Transverse colon (tissue), 4 donors: ENCODE measurements around the gene JAZF1. TPM values are rescaled to one million over a fixed set of nuclear protein-coding genes. Genes with fewer than 3 reads are reported as not detected.

Experiments used
- DNase-seq: peaks from one replicate; pipeline ENCODE4 v3.0.0-alpha.2; 2019
- H3K27ac ChIP-seq, 4 donors: fragments of 200-600 bp; sonication (generic); 2 replicates each; pipeline ENCODE4 v1.5.1; 2016 to 2018; ENCODE audit warnings: inconsistent platforms in 4 of 4
- H3K27me3 ChIP-seq: fragments of 200-600 bp; sonication (generic); 2 replicates; pipeline ENCODE4 v1.5.1; 2017; ENCODE audit warnings: inconsistent platforms
- H3K36me3 ChIP-seq, 4 donors: fragments of 200-600 bp; sonication (generic); 2 replicates each; pipeline ENCODE4 v1.5.1; 2017 to 2019; ENCODE audit warnings: inconsistent platforms in 4 of 4
- H3K4me1 ChIP-seq, 4 donors: fragments of 200-600 bp; sonication (generic); 2 replicates each; pipeline ENCODE4 v1.5.1; 2017 to 2020; ENCODE audit warnings: inconsistent platforms in 4 of 4
- H3K4me3 ChIP-seq, 4 donors: fragments of 200-600 bp; sonication (generic); 1 replicate in 1 of 4; 2 replicates in 3 of 4; pipeline versions ENCODE4 v1.5.1 to v1.6.1; 2017 to 2019; ENCODE audit warnings: inconsistent platforms in 4 of 4
- H3K9me3 ChIP-seq, 2 donors: fragments of 200-600 bp; sonication (generic); 2 replicates each; pipeline ENCODE4 v1.5.1; 2017 to 2019; ENCODE audit warnings: inconsistent platforms in 2 of 2
- CTCF ChIP-seq, 5 experiments: fragments of 200-600 bp in 3 of 5; fragments of 450-650 bp in 2 of 5; sonication (generic) in 3 of 5; IDR thresholded peaks; 1 replicate in 2 of 5; 2 replicates in 3 of 5; pipeline ENCODE4 v1.5.1; 2016 to 2017; ENCODE audit warnings: antibody characterized with exemption in 5 of 5, inconsistent platforms in 3 of 5, mild to moderate bottlenecking in 2 of 5, moderate library complexity in 1 of 5
- EP300 ChIP-seq: sonication (generic); formaldehyde crosslinking; IDR thresholded peaks from one replicate; pipeline ENCODE4 v1.6.1; 2017; ENCODE audit warnings: antibody characterized with exemption, low read depth
- POLR2A ChIP-seq: fragments of 450-650 bp; IDR thresholded peaks from one replicate; pipeline ENCODE4 v1.6.1; 2016; ENCODE audit warnings: antibody characterized with exemption, mild to moderate bottlenecking, moderate library complexity
- POLR2AphosphoS5 ChIP-seq, 3 donors: sonication (generic); formaldehyde crosslinking; IDR thresholded peaks; one replicate each; pipeline ENCODE4 v1.6.1; 2016; ENCODE audit warnings: antibody characterized with exemption in 3 of 3
- WGBS, 2 donors: methylation state at CpG; one replicate each; pipeline ENCODE4 v1.1.5; 2018; ENCODE audit warnings: low coverage in 1 of 2; 5-methylcytosine and 5-hydroxymethylcytosine counted together
- in situ Hi-C, 4 donors: fragments of 200-750 bp; cut with MboI; loops; one replicate each; pipeline versions ENCODE4 v1.15.0 to v1.15.1; 2017; ENCODE audit warnings: low sequenced_read_pairs in 3 of 4, low pct_ligation_motif_present in 1 of 4, low pct_unique_long_range_greater_than_20kb in 1 of 4
- intact Hi-C: fragments of 100-400 bp; cut with DNase I; formaldehyde crosslinking; loops from one replicate; pipeline ENCODE4 v1.15.1; 2023; ENCODE audit warnings: low total_unique reads
- total RNA-seq, 4 donors: library from RNA; depleted of rRNA; stranded (reverse); fragments of >200 nt; gene quantifications; one replicate each; pipeline ENCODE4 v1.1.0, GENCODE V29; 2016

The JAZF1 gene
- total RNA-seq, 4 donors from 2014 or later = 11.0 to 12.2 (median 11.5) TPM

- H3K4me3 ChIP-seq = no peak overlapping the region
- in situ Hi-C loops = no loop called here
- H3K27ac ChIP-seq = no peak overlapping the region
- no peaks in the 10 kb centered on the region for H3K36me3 ChIP-seq
- intact Hi-C loops = loop anchor here (5.0 kb wide), 1 partner anchor 69 kb away; no protein-coding TSS in a partner anchor
- peaks cover 0 to 11% (median 0%) of the 10 kb centered on the region in 4 donors for H3K4me1 ChIP-seq
- no peaks in the 10 kb centered on the region for H3K27me3 ChIP-seq
- DNase-seq = no peak
- H3K9me3 ChIP-seq = no peaks in the 10 kb centered on the region
- 50 to 54% methylated on average over 1 of the region's 1 CpG for WGBS, 2 donors
- no peak for TF ChIP-seq POLR2A
- TF ChIP-seq CTCF (IDR thresholded peaks at IDR 0.05) = no peak
- TF ChIP-seq EP300 = no peak
- no peak for TF ChIP-seq POLR2AphosphoS5 (IDR thresholded peaks at IDR 0.05)
Observed at GRCh38 chr7:28091190-28091589, 89.4 kb downstream of the JAZF1 start.

DNA sequence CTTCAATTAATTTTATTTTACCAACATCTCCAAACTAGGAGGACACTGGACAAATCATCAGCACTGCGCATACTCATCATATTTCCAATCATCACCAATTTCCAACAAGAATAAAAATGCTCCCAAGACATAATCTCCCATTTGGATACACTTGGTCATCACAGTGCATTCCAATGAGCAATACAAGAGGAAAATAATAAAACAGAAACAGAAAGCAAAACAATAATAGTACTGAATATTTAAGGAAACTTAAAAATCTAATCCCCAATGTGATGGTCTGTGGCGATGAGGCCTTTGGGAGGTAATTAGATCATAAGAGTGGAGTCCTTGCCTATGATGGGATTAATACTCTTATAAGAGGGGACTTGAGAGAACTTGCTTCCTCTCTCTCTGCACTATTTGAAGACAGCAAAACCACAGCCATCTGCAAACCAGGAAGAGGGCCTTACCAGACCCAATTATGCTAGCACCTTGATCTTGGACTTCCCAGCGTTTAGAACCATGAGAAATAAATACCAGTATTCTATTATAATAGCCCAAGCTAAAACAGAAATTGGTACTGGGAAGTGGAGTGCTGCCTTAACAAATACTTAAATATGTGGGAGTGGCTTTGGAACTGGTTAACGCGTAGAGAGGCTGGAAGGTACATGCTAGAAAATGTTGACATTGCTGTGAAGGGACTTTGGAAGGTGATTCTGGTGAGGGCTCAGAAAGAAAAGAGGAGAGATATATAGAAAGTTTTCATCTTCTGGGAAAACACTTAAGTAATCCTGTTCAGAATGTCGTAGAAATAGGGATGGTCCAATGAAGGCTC lies 91.5 kb downstream of the JAZF1 start:
- TF ChIP-seq CTCF (IDR thresholded peaks at IDR 0.05) (no peak), POLR2A (no peak), EP300 (no peak), POLR2AphosphoS5 (IDR thresholded peaks at IDR 0.05) (no peak)
- Histone ChIP-seq H3K9me3 (no peaks in the 10 kb centered on the region), H3K4me3 (no peak overlapping the region), H3K27ac (no peak overlapping the region), H3K4me1 (peaks cover 0 to 17% (median 0%) of the 10 kb centered on the region in 4 donors), H3K27me3 (no peaks in the 10 kb centered on the region), H3K36me3 (no peaks in the 10 kb centered on the region)
- intact Hi-C loops = no loop called here
- no peak for DNase-seq
- WGBS, 2 donors = 91 to 96% methylated on average over 6 of the region's 6 CpGs
- in situ Hi-C loops = no loop called here

DNA sequence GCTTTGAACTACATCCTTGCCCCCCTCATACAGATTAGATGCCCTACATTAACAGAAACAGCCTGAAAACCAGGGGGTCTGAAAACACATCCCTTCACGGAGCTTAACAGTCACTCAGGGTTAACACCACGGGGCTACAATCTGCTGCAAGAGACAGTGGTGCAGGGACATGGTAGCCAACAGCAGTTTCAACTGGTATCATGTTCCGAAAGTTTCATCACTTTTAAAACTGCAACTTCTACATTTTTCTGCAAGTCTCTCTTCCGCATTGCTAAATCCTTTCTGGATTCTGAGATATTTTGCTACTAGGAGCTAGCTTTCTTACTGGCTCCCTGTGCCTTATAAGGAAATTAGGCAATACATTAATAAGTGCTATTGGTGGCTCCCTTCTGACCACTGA lies 92.6 kb downstream of the JAZF1 start:
- in situ Hi-C loops (no loop called here), intact Hi-C loops (no loop called here)
- DNase-seq = no peak
- no peak for TF ChIP-seq POLR2A
- TF ChIP-seq CTCF (IDR thresholded peaks at IDR 0.05) = no peak
- no peak for TF ChIP-seq EP300
- TF ChIP-seq POLR2AphosphoS5 (IDR thresholded peaks at IDR 0.05) = no peak
- peaks cover 0 to 20% (median 0%) of the 10 kb centered on the region in 4 donors for H3K4me1 ChIP-seq
- no peak overlapping the region for H3K4me3 ChIP-seq
- H3K36me3 ChIP-seq = no peaks in the 10 kb centered on the region
- WGBS, 2 donors = 83% methylated on average over 4 of the region's 4 CpGs; no CpG with 5 or more reads in 1 of the 2 donors
- H3K27ac ChIP-seq = no peak overlapping the region
- H3K27me3 ChIP-seq = no peaks in the 10 kb centered on the region
- H3K9me3 ChIP-seq = no peaks in the 10 kb centered on the region

GRCh38 chr7:28086198-28086597 lies 94.4 kb downstream of the JAZF1 start:
- DNase-seq = no peak
- TF ChIP-seq POLR2A (no peak), EP300 (no peak), CTCF (IDR thresholded peaks at IDR 0.05) (no peak), POLR2AphosphoS5 (IDR thresholded peaks at IDR 0.05) (no peak)
- H3K27ac ChIP-seq = no peak overlapping the region
- 41 to 50% methylated on average over 1 to 2 of the region's 2 CpGs for WGBS, 2 donors
- H3K36me3 ChIP-seq = no peaks in the 10 kb centered on the region
- in situ Hi-C loops = no loop called here
- no peaks in the 10 kb centered on the region for H3K27me3 ChIP-seq
- intact Hi-C loops = no loop called here
- no peaks in the 10 kb centered on the region for H3K9me3 ChIP-seq
- H3K4me1 ChIP-seq = peaks cover 0 to 21% (median 0%) of the 10 kb centered on the region in 4 donors
- no peak overlapping the region for H3K4me3 ChIP-seq
